ENCODE results near the gene ATOSB. TPM values are rescaled to one million over a fixed set of nuclear protein-coding genes. Genes with fewer than 3 reads are reported as not detected.

Gene ATOSB
- total and polyA plus RNA-seq, 9 of the 15 experiments (the other 6 are each of a cell fraction or from before 2014, with no cell fraction given) = 0.45 to 8.0 (median 4.2) TPM

- TF ChIP-seq, protein P1, sequence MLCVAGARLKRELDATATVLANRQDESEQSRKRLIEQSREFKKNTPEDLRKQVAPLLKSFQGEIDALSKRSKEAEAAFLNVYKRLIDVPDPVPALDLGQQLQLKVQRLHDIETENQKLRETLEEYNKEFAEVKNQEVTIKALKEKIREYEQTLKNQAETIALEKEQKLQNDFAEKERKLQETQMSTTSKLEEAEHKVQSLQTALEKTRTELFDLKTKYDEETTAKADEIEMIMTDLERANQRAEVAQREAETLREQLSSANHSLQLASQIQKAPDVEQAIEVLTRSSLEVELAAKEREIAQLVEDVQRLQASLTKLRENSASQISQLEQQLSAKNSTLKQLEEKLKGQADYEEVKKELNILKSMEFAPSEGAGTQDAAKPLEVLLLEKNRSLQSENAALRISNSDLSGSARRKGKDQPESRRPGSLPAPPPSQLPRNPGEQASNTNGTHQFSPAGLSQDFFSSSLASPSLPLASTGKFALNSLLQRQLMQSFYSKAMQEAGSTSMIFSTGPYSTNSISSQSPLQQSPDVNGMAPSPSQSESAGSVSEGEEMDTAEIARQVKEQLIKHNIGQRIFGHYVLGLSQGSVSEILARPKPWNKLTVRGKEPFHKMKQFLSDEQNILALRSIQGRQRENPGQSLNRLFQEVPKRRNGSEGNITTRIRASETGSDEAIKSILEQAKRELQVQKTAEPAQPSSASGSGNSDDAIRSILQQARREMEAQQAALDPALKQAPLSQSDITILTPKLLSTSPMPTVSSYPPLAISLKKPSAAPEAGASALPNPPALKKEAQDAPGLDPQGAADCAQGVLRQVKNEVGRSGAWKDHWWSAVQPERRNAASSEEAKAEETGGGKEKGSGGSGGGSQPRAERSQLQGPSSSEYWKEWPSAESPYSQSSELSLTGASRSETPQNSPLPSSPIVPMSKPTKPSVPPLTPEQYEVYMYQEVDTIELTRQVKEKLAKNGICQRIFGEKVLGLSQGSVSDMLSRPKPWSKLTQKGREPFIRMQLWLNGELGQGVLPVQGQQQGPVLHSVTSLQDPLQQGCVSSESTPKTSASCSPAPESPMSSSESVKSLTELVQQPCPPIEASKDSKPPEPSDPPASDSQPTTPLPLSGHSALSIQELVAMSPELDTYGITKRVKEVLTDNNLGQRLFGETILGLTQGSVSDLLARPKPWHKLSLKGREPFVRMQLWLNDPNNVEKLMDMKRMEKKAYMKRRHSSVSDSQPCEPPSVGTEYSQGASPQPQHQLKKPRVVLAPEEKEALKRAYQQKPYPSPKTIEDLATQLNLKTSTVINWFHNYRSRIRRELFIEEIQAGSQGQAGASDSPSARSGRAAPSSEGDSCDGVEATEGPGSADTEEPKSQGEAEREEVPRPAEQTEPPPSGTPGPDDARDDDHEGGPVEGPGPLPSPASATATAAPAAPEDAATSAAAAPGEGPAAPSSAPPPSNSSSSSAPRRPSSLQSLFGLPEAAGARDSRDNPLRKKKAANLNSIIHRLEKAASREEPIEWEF (CRISPR knock-in tag; IDR thresholded peaks at IDR 0.05) = no peak
- TF ChIP-seq RUNX1 (IDR thresholded peaks at IDR 0.05; ENCODE audit: low read depth) (no peak), NR3C1 (CRISPR knock-in tag; IDR thresholded peaks at IDR 0.05) (no peak), JUND (IDR thresholded peaks at IDR 0.05; ENCODE audit: borderline replicate concordance, low read depth, low read length) (peak; percentile 24; the same call in 1 of the 2 replicates), JUND (tag; IDR thresholded peaks at IDR 0.05; ENCODE audit: borderline replicate concordance, low read depth, low read length) (no peak), ZNF354B (CRISPR knock-in tag; IDR thresholded peaks at IDR 0.05) (no peak), RAD21 (CRISPR knock-in tag; conservative IDR thresholded peaks at IDR 0.05 in 1 of 2, IDR thresholded peaks at IDR 0.05 in 1 of 2) (peak; percentile 57 to 61), CHCHD3 (CRISPR knock-in tag; IDR thresholded peaks at IDR 0.05) (no peak), GATAD2A (IDR thresholded peaks at IDR 0.05) (0 out of 2 replicates have a peak, but pooled peaks have one; percentile 40), ZNF311 (CRISPR knock-in tag; IDR thresholded peaks at IDR 0.05) (no peak), CBX3 (IDR thresholded peaks at IDR 0.05; ENCODE audit: borderline replicate concordance in 1 of 2, low read length in 2 of 2) (no peak), CBX8 (IDR thresholded peaks at IDR 0.05; ENCODE audit: borderline replicate concordance, extremely low read depth, low read depth, low read length, poor library complexity, severe bottlenecking) (no peak), ZNF695 (CRISPR knock-in tag; IDR thresholded peaks at IDR 0.05) (no peak)
- TF ChIP-seq, protein P2, sequence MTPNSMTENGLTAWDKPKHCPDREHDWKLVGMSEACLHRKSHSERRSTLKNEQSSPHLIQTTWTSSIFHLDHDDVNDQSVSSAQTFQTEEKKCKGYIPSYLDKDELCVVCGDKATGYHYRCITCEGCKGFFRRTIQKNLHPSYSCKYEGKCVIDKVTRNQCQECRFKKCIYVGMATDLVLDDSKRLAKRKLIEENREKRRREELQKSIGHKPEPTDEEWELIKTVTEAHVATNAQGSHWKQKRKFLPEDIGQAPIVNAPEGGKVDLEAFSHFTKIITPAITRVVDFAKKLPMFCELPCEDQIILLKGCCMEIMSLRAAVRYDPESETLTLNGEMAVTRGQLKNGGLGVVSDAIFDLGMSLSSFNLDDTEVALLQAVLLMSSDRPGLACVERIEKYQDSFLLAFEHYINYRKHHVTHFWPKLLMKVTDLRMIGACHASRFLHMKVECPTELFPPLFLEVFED (CRISPR knock-in tag; conservative IDR thresholded peaks at IDR 0.05) = no peak
- TF ChIP-seq, protein P3, sequence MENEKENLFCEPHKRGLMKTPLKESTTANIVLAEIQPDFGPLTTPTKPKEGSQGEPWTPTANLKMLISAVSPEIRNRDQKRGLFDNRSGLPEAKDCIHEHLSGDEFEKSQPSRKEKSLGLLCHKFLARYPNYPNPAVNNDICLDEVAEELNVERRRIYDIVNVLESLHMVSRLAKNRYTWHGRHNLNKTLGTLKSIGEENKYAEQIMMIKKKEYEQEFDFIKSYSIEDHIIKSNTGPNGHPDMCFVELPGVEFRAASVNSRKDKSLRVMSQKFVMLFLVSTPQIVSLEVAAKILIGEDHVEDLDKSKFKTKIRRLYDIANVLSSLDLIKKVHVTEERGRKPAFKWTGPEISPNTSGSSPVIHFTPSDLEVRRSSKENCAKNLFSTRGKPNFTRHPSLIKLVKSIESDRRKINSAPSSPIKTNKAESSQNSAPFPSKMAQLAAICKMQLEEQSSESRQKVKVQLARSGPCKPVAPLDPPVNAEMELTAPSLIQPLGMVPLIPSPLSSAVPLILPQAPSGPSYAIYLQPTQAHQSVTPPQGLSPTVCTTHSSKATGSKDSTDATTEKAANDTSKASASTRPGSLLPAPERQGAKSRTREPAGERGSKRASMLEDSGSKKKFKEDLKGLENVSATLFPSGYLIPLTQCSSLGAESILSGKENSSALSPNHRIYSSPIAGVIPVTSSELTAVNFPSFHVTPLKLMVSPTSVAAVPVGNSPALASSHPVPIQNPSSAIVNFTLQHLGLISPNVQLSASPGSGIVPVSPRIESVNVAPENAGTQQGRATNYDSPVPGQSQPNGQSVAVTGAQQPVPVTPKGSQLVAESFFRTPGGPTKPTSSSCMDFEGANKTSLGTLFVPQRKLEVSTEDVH (IDR thresholded peaks at IDR 0.05; ENCODE audit: low read depth, partially characterized antibody) = peak; percentile 68
- TF ChIP-seq, protein P4, sequence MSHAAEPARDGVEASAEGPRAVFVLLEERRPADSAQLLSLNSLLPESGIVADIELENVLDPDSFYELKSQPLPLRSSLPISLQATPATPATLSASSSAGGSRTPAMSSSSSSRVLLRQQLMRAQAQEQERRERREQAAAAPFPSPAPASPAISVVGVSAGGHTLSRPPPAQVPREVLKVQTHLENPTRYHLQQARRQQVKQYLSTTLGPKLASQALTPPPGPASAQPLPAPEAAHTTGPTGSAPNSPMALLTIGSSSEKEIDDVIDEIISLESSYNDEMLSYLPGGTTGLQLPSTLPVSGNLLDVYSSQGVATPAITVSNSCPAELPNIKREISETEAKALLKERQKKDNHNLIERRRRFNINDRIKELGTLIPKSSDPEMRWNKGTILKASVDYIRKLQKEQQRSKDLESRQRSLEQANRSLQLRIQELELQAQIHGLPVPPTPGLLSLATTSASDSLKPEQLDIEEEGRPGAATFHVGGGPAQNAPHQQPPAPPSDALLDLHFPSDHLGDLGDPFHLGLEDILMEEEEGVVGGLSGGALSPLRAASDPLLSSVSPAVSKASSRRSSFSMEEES (CRISPR knock-in tag; IDR thresholded peaks at IDR 0.05) = no peak
Observed at GRCh38 chr9:35096035-35096849, 19.4 kb downstream of the ATOSB start, which contains the start of gene PIGO (continued).
